Endothelial cell of umbilical vein (primary cell): ENCODE data around the gene SLC5A8. TPM values are rescaled to one million over a fixed set of nuclear protein-coding genes. Genes with fewer than 3 reads are reported as not detected.

Experiments used
- BruUV-seq: library from RNA; stranded (reverse); fragments of 400-500 nt; replicated peaks from 2 replicates; lab custom pipeline; 2021; lab: Mats Ljungman, UMichigan
- CTCF ChIA-PET: fragments of 300-600, 350-600 bp; sonication (Branson Sonifier 250); formaldehyde crosslinking; loops from one replicate; lab custom pipeline; 2021; ENCODE audit warnings: antibody characterized with exemption, inconsistent platforms; lab: Charles Lee
- POLR2A ChIA-PET: fragments of 300-600, 350-600 bp; sonication (Branson Sonifier 250); formaldehyde crosslinking; loops from one replicate; lab custom pipeline; 2021; ENCODE audit warnings: antibody characterized with exemption, inconsistent platforms; lab: Charles Lee
- DNase-seq: peaks from one replicate; pipeline ENCODE4 v3.0.0-alpha.2; 2011; ENCODE audit warnings: low read depth, low spot score
- FAIRE-seq: peaks from 2 replicates; lab custom pipeline; 2011; peaks lifted over from hg19 to GRCh38; lab: Jason Lieb, UNC
- H2AFZ ChIP-seq: 2 replicates; pipeline ENCODE4 v1.6.0; 2012; ENCODE audit warnings: low read depth, low read length, control low read depth, inconsistent platforms
- H3K27ac ChIP-seq: 2 replicates; pipeline ENCODE4 v1.5.1; 2011; ENCODE audit warnings: low read depth, mild to moderate bottlenecking, control low read depth, low read length, moderate library complexity; ENCODE audit not compliant: insufficient read depth
- H3K27me3 ChIP-seq, 2 experiments: 2 replicates each; pipeline versions ENCODE4 v1.6.0 to v1.6.1; 2011; ENCODE audit warnings: low read length in 2 of 2, mixed read lengths in 1 of 2; ENCODE audit not compliant: control insufficient read depth in 2 of 2, insufficient read depth in 2 of 2
- H3K36me3 ChIP-seq, 2 experiments: 2 replicates in 1 of 2; 3 replicates in 1 of 2; pipeline ENCODE4 v1.5.1; 2011; ENCODE audit warnings: low read length in 2 of 2, mild to moderate bottlenecking in 1 of 2, moderate library complexity in 1 of 2; ENCODE audit not compliant: control insufficient read depth in 2 of 2, insufficient read depth in 2 of 2; ENCODE audit errors: extremely low read depth in 1 of 2
- H3K4me1 ChIP-seq: 3 replicates; pipeline ENCODE4 v1.5.1; 2011; ENCODE audit warnings: mild to moderate bottlenecking, low read length; ENCODE audit not compliant: control insufficient read depth, insufficient read depth; ENCODE audit errors: extremely low read depth
- H3K4me2 ChIP-seq: 2 replicates; pipeline ENCODE4 v1.6.1; 2011; ENCODE audit warnings: low read length, control low read depth, mixed read lengths; ENCODE audit not compliant: insufficient read depth
- H3K4me3 ChIP-seq, 3 experiments: fragments of 200-600 bp in 1 of 3; sonication (generic), shearing (Covaris generic) in 1 of 3; replicated peaks in 1 of 3; 2 replicates each; pipeline ENCODE4 v1.5.1; 2011 to 2016; ENCODE audit warnings: control low read depth in 3 of 3, low read length in 3 of 3, mild to moderate bottlenecking in 2 of 3, inconsistent platforms in 1 of 3, low read depth in 1 of 3, moderate library complexity in 1 of 3; ENCODE audit not compliant: insufficient read depth in 1 of 3
- H3K79me2 ChIP-seq: 2 replicates; pipeline ENCODE4 v1.6.0; 2012; ENCODE audit warnings: low read length, inconsistent platforms; ENCODE audit not compliant: control insufficient read depth, insufficient read depth
- H3K9ac ChIP-seq: replicated peaks from 2 replicates; pipeline ENCODE3; 2011; ENCODE audit warnings: low read length, control low read depth; ENCODE audit not compliant: insufficient read depth; ENCODE audit errors: extremely low read depth
- H3K9me1 ChIP-seq: replicated peaks from 3 replicates; pipeline ENCODE4 v1.6.0; 2011; ENCODE audit warnings: mild to moderate bottlenecking, low read length; ENCODE audit not compliant: control insufficient read depth, insufficient read depth; ENCODE audit errors: extremely low read depth
- H3K9me3 ChIP-seq: replicated peaks from 2 replicates; pipeline ENCODE4 v1.5.1; 2012; ENCODE audit warnings: low read length, inconsistent platforms; ENCODE audit not compliant: control insufficient read depth, insufficient read depth
- H4K20me1 ChIP-seq: replicated peaks from 2 replicates; pipeline ENCODE3; 2011; ENCODE audit warnings: mild to moderate bottlenecking, low read length; ENCODE audit not compliant: control insufficient read depth, insufficient read depth; ENCODE audit errors: extremely low read depth
- EZH2 ChIP-seq: IDR thresholded peaks from 2 replicates; pipeline ENCODE4 v1.6.1; 2012; ENCODE audit warnings: borderline replicate concordance, low read depth, mild to moderate bottlenecking, moderate library complexity, low read length, inconsistent platforms; ENCODE audit not compliant: severe bottlenecking
- FOS ChIP-seq: IDR thresholded peaks from 2 replicates; pipeline ENCODE4 v1.6.1; 2011; ENCODE audit warnings: mild to moderate bottlenecking, low read length, moderate library complexity, borderline replicate concordance; ENCODE audit not compliant: insufficient read depth
- GATA2 ChIP-seq: IDR thresholded peaks from 2 replicates; pipeline ENCODE4 v1.7.0; 2011; ENCODE audit warnings: low read depth, mild to moderate bottlenecking, moderate library complexity, mixed read lengths, low read length; ENCODE audit not compliant: insufficient read length, insufficient read depth
- JUN ChIP-seq: IDR thresholded peaks from 2 replicates; pipeline ENCODE4 v1.6.1; 2011; ENCODE audit warnings: borderline replicate concordance, low read depth; ENCODE audit not compliant: insufficient read length, insufficient read depth
- MAX ChIP-seq: IDR thresholded peaks from 2 replicates; pipeline ENCODE4 v1.6.1; 2011; ENCODE audit not compliant: insufficient read depth, insufficient read length
- MYC ChIP-seq: IDR thresholded peaks from one replicate; pipeline ENCODE4 v1.6.1; 2011; ENCODE audit warnings: mild to moderate bottlenecking, low read depth, low read length
- POLR2A ChIP-seq: IDR thresholded peaks from 2 replicates; pipeline ENCODE4 v1.6.1; 2012; ENCODE audit warnings: low read depth, mild to moderate bottlenecking, control low read depth, low read length
- POLR2AphosphoS5 ChIP-seq: IDR thresholded peaks from 2 replicates; pipeline ENCODE4 v1.6.1; 2012; ENCODE audit warnings: low read depth, mild to moderate bottlenecking, control low read depth, low read length, moderate library complexity; ENCODE audit not compliant: insufficient read depth
- dilution Hi-C: fragments of 300-500 bp; cut with MboI; formaldehyde crosslinking; loops from one replicate; pipeline ENCODE4 v1.15.0; 2019; ENCODE audit warnings: low sequenced_read_pairs; ENCODE audit not compliant: extremely low pct_ligation_motif_present
- intact Hi-C: fragments of 100-400 bp; cut with micrococcal nuclease; formaldehyde crosslinking; loops from one replicate; pipeline ENCODE4 v1.10.0; 2022
- polyA plus RNA-seq, 4 experiments: library from polyadenylated mRNA; depleted of rRNA in 3 of 4; stranded (reverse) in 3 of 4; unstranded in 1 of 4; fragments of >200 nt; gene quantifications; 2 replicates each; pipeline versions ENCODE4 v1.2.1 to v1.2.3, GENCODE V29; 2011 to 2012; ENCODE audit warnings: missing spikeins in 1 of 4
- total RNA-seq: library from RNA; stranded (reverse); gene quantifications from 2 replicates; pipeline ENCODE4 v1.2.3, GENCODE V29; 2021
- TF ChIP-seq, protein P1 (sequence below), 2 donors: IDR thresholded peaks; 1 replicate in 1 of 2; 2 replicates in 1 of 2; pipeline ENCODE4 v1.5.1; 2011; ENCODE audit warnings: low read length in 2 of 2, mild to moderate bottlenecking in 2 of 2, moderate library complexity in 2 of 2, control low read depth in 1 of 2, inconsistent platforms in 1 of 2, low read depth in 1 of 2; ENCODE audit not compliant: insufficient read depth in 1 of 2; ENCODE audit errors: extremely low read depth in 1 of 2

Gene SLC5A8
- total and polyA plus RNA-seq, 2 donors (not counting 3 experiments of a cell fraction or from before 2014, with no cell fraction given), result not detected

GRCh38 chr12:101230547-101230946, 20.5 kb upstream of the SLC5A8 start:
- H3K9me1 ChIP-seq, result no peaks in the 10 kb centered on the region
- no peaks in the 10 kb centered on the region for H3K9me3 ChIP-seq
- H2AFZ ChIP-seq, result no peak overlapping the region
- no peaks in the 10 kb centered on the region for H4K20me1 ChIP-seq
- BruUV-seq, result no TSS peak
- no peak overlapping the region for H3K4me3 ChIP-seq
- H3K9ac ChIP-seq, result no peak overlapping the region
- no peaks in the 10 kb centered on the region for H3K4me1 ChIP-seq
- ChIA-PET POLR2A (no interaction called here), CTCF (no interaction called here)
- no peaks in the 10 kb centered on the region for H3K36me3 ChIP-seq
- DNase-seq (no peak), FAIRE-seq (no peak)
- TF ChIP-seq MAX (no peak), EZH2 (no peak), POLR2A (no peak), FOS (no peak), GATA2 (no peak), POLR2AphosphoS5 (no peak), JUN (no peak), MYC (no peak)
- TF ChIP-seq, protein P1, sequence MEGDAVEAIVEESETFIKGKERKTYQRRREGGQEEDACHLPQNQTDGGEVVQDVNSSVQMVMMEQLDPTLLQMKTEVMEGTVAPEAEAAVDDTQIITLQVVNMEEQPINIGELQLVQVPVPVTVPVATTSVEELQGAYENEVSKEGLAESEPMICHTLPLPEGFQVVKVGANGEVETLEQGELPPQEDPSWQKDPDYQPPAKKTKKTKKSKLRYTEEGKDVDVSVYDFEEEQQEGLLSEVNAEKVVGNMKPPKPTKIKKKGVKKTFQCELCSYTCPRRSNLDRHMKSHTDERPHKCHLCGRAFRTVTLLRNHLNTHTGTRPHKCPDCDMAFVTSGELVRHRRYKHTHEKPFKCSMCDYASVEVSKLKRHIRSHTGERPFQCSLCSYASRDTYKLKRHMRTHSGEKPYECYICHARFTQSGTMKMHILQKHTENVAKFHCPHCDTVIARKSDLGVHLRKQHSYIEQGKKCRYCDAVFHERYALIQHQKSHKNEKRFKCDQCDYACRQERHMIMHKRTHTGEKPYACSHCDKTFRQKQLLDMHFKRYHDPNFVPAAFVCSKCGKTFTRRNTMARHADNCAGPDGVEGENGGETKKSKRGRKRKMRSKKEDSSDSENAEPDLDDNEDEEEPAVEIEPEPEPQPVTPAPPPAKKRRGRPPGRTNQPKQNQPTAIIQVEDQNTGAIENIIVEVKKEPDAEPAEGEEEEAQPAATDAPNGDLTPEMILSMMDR (IDR thresholded peaks at IDR 0.05; ENCODE audit: extremely low read depth in 1 of 2, insufficient read depth in 1 of 2, low read depth in 1 of 2, low read length in 2 of 2), result no peak
- no peak overlapping the region for H3K27ac ChIP-seq
- no peaks in the 10 kb centered on the region for H3K27me3 ChIP-seq
- H3K4me2 ChIP-seq, result no peak overlapping the region
- H3K79me2 ChIP-seq, result no peaks in the 10 kb centered on the region
- dilution Hi-C loops, result no loop called here
- intact Hi-C loops, result no loop called here
